AG04449 (cell line): Measurements from ENCODE around the gene TOMT.
"Not testable (repeated sequence)": the region's sequence is repeated elsewhere in the genome, so short reads cannot be mapped to it uniquely, and the experiment has no call there.

ENCODE experiments used
- CTCF ChIA-PET: fragments of 350-600 bp; formaldehyde crosslinking; extraction: SDS; loops from one replicate; lab custom pipeline; 2021; ENCODE audit warnings: antibody characterized with exemption; lab: Yijun Ruan, JAX
- POLR2A ChIA-PET: fragments of 400-600, 350-600 bp; formaldehyde crosslinking; extraction: SDS; loops from one replicate; lab custom pipeline; 2020; ENCODE audit warnings: antibody characterized with exemption, inconsistent platforms; lab: Yijun Ruan, JAX
- DNase-seq: peaks from one replicate; pipeline ENCODE4 v3.0.0-alpha.2; 2010; ENCODE audit warnings: low read depth, low spot score
- H3K4me3 ChIP-seq: 2 replicates; pipeline ENCODE4 v1.5.1; 2011; ENCODE audit warnings: low read depth, mild to moderate bottlenecking, control low read depth, low read length
- TF ChIP-seq, protein P1 (sequence below): IDR thresholded peaks from one replicate; pipeline ENCODE4 v1.5.1; 2011; ENCODE audit warnings: mild to moderate bottlenecking, moderate library complexity, low read length, control low read depth, inconsistent platforms; ENCODE audit not compliant: insufficient read depth; ENCODE audit errors: missing control alignments

TOMT gene

GRCh38 chr11:72125956-72126355 is 20.2 kb downstream of the TOMT start:
- POLR2A ChIA-PET: no interaction called here
- no peak for DNase-seq
- H3K4me3 ChIP-seq: no peak overlapping the region
- TF ChIP-seq, protein P1, sequence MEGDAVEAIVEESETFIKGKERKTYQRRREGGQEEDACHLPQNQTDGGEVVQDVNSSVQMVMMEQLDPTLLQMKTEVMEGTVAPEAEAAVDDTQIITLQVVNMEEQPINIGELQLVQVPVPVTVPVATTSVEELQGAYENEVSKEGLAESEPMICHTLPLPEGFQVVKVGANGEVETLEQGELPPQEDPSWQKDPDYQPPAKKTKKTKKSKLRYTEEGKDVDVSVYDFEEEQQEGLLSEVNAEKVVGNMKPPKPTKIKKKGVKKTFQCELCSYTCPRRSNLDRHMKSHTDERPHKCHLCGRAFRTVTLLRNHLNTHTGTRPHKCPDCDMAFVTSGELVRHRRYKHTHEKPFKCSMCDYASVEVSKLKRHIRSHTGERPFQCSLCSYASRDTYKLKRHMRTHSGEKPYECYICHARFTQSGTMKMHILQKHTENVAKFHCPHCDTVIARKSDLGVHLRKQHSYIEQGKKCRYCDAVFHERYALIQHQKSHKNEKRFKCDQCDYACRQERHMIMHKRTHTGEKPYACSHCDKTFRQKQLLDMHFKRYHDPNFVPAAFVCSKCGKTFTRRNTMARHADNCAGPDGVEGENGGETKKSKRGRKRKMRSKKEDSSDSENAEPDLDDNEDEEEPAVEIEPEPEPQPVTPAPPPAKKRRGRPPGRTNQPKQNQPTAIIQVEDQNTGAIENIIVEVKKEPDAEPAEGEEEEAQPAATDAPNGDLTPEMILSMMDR: no peak
- CTCF ChIA-PET: interaction anchor here (0.7 to 2.7 kb wide), 2 partner anchors 13 to 18 kb away, joined by 3 to 13 read pairs; no protein-coding TSS in a partner anchor

DNA sequence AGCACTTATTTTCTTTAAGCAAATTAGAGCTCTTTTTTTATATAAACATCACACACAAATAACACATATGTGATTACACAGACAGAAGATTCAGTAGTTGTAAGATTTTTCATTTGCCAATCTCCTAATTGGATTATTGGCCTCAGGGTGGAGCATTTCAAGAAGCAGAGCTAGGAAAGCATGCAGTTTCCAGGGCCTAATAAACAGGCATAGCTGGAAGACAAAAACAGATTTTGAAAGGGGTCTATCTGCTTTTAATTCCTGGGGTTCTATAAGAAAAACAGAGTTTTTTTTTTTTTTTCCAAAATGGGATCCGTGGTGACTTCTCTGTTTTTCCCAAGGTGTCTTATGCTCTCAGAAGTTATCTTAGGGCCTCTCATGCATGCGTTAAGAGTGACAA is 22.2 kb downstream of the TOMT start:
- DNase-seq: no peak
- CTCF ChIA-PET: interaction anchor here (0.8 kb wide), 1 partner anchor 287 kb away, joined by 4 read pairs; no protein-coding TSS in a partner anchor
- H3K4me3 ChIP-seq: no peak overlapping the region
- TF ChIP-seq, protein P1: no peak
- POLR2A ChIA-PET: no interaction called here

GRCh38 chr11:72129381-72129780 is 23.7 kb downstream of the TOMT start:
- TF ChIP-seq, protein P1: no peak
- POLR2A ChIA-PET: no interaction called here
- no peak for DNase-seq
- CTCF ChIA-PET: interaction anchor here (0.6 to 2.3 kb wide), 2 partner anchors 14 to 38 kb away, joined by 3 to 15 read pairs; no protein-coding TSS in a partner anchor
- no peak overlapping the region for H3K4me3 ChIP-seq

DNA sequence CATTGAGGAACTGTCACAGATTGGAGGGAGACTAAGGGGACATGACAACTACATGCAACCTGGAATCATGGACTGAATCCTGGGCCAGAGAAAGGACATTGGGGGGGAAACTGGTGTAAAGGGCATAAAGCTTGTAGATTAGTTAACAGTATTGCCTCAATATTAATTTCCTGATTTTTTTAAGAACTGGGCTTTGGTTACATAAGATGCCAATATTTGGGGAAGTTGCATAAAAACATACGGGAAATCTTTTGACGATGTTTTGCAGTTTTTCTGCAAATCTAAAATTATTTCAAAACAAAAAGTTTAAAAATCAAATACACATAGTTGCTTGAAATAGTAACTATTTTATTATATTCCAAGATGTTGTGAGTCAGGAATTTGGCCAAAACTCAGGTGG is 26.9 kb downstream of the TOMT start:
- H3K4me3 ChIP-seq: no peak overlapping the region
- DNase-seq: no peak
- CTCF ChIA-PET: interaction anchor here (0.6 to 1.1 kb wide), 2 partner anchors 11 to 42 kb away, joined by 3 read pairs; no protein-coding TSS in a partner anchor
- TF ChIP-seq, protein P1: no peak
- POLR2A ChIA-PET: no interaction called here

DNA sequence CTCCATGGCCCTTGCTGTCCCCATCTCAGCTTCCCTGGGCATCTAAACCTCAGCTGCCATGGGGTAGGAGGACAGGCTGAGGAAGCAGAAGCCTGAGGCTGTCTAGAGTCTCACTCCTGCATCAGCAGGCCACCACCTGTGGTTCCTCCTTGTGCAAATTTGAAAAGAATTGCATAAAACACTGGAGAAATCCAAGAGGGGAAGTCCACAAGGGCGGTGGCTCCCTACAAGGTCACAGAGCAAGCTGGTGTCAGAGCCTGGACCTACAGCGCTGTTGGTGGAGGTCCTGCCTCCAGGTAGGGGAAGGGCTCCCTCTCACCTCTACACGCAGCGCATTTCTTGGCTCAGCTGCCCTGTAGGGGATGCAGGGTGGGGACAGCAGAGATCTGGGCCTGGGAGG is 29.7 kb downstream of the TOMT start, which contains the start of gene FOLR3:
FOLR3 (plus strand) TSS at position 253 of the 400 bp plus-strand sequence. CDS start 228 bp downstream, outside the sequence.
- H3K4me3 ChIP-seq, POLR2A ChIA-PET, DNase-seq: not testable (repeated sequence)
- CTCF ChIA-PET: interaction anchor here (1.6 kb wide), 1 partner anchor 12 kb away, joined by 3 read pairs; no protein-coding TSS in a partner anchor

DNA sequence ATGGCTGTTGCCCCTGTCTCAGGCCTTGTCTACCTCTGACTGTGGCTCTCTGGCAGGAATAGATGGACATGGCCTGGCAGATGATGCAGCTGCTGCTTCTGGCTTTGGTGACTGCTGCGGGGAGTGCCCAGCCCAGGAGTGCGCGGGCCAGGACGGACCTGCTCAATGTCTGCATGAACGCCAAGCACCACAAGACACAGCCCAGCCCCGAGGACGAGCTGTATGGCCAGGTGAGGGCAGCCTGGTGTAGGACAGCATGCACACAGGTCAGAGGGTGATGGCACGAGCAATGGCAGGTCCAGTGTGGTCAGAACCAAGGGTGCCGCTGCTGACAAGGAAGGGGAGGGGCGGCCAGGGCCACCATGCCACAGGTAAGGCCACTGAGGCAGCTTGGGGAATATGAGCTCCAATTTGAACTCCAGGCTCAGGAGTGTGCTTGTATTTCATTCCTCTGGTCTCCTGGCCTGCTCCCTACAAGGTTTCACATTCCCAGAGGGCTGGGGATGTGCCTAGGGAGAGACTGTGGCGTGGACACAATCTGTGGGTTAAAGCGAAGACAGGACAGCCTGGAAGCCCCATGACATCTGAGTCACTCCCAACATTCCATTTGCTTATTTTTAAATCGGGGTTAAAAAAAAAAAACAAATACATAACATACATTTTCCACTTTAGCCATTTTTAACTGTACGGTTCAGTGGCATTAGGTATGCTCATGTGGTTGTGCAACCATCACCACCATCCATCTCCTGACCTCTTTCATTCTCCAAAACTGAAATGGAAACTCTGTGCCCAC is 30.4 kb downstream of the TOMT start:
- no peak for DNase-seq
- TF ChIP-seq, protein P1: no peak
- POLR2A ChIA-PET: no interaction called here
- no peak overlapping the region for H3K4me3 ChIP-seq
- CTCF ChIA-PET: interaction anchor here (1.6 kb wide), 1 partner anchor 12 kb away, joined by 3 read pairs; no protein-coding TSS in a partner anchor
